ENCODE measurements around the gene NHEJ1.

NHEJ1 gene

DNA sequence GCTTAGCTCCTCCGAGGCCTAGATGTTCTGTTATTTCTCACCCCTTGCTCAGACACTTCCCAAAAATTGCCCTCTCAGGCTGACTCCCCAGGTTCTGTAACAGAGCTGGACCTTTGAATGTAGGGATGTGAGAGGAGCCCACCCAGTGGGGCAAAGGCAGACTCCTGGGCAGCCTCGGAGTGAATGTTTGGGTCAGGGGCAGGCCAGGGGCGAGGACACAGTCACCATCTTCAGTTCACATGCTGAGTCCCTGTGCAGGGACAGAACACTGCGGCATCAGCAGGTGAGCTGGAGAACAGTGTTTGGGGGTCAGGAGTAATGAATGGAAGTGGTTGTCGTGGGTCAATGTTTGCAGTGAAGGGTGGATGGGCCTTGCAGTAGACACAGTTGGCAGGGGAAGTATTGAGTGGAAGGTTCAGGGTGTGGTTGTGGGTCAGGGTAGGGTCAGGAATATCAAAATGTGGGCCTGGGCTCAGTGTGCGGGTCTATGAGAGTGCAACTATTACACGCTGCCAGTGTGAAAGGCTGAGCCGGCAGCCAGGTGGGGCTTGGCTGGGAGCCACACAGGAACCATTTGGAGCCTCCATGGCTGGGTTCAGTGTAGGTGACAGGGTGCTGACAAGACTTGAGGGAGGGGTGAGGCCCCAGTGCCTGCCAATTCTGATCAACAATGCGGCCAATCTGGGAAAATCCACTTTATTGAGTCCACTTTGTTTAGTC, 104.3 kb downstream of the NHEJ1 start:
- DNase-seq: no peak

DNA sequence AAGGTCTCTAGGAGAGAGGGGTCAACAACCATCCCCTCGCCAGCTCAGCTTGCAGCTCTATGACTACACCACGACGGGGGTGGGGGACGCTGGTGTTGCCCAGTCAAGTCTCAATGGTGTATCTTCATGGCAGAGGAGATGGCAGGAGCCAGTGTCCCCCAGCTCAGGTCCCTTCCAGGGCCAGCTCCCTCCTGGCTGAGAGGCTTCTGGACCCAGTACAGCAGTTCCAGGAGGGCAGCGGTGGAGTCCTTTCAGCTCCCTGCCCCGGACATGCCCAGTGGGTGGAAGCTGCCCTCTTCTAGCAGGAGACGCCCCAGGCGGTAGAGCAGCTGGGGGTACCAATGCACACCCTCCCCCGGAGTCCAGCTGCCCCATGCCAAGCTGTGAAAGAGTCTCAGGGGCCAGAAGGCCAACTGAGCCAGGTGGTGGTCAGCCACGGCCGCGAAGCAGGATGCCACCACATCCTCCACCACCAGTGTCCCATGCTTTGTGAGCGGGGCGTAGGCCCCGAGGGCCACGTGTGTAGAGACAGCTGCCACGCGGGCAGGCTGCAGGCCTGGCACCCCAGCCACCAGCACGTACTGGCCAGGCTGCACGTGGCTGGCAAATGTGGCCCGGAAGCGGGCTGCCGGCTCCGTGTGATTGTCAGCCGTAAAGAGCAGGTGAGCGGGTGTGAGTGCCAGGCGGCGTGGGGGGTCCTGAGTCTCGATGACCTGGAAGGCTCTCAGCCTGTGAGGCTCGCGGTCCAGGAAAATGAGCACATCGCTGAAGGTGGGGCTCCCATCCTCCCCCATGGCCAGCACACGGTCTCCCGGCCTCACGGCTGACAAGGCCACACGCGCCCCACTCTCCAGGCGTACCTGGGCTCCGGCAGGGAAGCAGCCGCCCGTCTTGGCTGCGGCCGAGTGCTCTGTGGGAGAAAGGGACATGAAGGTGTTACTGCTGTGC, 105.4 kb downstream of the NHEJ1 start:
- no peak for DNase-seq

DNA sequence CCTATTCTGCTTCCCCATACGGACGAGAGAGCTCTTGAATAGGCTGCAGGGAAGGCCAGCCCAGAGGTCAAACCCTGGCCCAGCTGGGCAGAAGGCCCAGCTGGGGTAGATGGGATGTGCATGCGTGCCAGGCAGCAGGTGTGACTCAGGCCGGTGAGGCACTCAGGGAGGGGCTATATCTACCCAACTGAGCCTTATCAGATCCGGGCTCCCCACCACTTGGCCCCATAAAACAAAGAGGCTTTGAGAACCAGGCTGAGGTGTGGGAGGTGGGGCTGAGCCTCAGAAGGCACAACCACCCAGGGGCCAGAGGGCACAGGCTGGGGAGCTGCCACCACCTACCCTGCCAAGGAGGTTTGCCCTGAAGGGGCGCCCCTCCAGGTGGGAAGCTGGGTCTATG, 111.3 kb downstream of the NHEJ1 start:
- no peak for DNase-seq

DNA sequence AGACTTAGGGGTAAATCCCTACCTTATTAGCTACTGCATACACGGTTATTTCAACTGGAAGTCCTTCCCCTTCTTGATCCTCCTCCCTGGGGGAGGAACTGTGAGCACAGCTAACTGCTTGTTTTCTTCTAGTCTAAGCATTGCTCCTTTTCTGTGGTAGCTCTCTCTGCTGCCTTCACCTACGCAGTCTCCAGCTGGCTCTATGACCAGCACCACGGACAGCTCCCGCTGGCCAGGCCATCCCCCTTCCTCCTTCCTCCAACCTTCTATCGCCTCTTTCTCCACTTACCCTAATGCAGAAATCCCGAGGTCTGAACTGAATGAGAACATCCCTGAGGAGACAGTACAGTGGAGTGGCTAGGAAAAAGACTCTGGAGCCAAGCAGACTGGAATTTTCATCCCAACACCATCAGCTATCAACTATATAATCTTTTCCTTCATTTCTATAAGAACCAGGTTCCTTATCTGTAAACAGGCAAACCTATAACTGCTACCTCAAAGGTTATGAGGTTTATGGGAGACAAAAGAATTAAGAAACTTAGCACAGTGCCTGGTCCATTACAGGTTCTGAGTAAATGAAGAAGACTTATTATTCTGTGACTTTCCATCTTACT, 114.6 kb downstream of the NHEJ1 start:
- DNase-seq: no peak

DNA sequence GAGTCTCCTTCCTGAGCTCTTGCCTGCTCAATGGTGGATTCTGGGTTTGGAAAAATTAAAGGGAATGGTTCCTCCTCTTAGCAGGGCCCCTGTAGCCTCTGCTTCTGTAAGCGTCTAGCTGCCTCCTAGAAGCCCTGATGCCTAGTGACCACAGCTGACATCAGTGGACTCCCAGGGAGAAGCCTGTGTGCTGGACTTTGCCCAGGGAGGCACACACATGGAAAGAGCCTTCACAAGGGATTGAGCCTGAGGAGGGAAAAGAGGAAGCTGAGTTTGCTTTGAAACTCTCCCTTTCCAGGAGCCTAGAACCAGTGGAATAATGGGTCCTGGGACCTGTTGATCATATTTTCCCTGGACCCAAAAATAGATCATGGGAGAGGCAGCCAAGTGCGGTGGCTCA, 117.9 kb downstream of the NHEJ1 start:
- DNase-seq: no peak

DNA sequence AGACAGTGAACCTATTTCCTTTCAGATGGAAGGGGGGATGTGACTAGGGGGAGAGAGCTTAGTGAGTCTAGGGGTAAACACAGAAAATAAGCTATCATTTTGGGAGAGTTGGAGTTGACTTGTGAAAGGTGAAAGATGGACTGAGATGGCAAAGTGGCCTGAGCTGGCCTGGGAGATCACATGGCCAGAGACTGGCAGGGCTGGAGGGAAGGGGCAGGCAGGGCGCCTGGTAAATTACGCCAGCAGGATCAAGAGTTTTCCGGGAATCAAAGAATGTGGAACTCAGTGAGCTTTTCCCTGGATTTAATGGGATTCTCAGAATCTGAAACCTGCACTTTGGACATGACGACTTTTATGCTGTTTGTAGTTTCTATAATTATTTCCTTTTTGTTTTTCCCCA, 118.5 kb downstream of the NHEJ1 start:
- DNase-seq: no peak

DNA sequence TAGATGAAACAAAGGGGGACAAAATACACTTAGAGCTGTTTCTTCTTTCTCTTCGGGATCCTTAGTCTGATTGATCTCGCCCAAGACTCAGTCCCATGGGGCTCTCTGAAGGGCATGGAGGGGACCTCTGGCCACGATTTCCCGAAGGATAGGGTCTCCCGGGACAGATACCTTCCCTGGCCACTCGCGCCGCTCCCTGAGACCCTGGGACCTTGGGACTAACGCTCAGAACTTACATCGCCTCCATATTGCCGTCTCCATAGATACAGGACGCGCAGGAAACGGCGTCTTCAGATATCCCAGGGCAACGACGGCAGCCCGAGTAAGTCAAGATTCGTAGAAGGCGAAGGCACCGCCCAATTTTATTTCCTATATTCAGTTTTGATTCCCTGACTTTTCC, 119.4 kb downstream of the NHEJ1 start, which contains the start of gene CFAP65:
Gene CFAP65 (minus strand): TSS at position 265 of the 400 bp plus-strand sequence. CDS start 2,468 bp downstream, outside the sequence.
- peak; percentile 3 for DNase-seq

DNA sequence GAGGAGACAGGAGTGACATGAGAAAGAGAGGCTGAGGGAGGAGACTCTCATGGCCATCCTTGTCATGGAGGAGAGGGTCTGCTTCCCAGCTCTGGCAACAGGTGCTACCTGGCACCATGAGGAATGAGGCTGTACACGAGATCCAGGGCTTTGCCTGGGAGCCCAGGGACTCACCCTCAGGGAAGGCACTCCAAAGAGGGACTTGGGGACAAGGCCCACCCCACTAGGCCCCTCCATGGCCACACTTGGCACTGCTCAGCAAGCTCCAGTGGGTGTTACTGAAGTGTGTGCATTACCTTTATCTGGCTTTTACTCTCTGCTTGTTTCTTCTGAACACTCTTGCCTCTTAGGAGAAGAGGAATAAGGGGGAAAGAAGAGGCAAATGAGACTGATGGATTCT, 122.0 kb downstream of the NHEJ1 start:
- DNase-seq: no peak

DNA sequence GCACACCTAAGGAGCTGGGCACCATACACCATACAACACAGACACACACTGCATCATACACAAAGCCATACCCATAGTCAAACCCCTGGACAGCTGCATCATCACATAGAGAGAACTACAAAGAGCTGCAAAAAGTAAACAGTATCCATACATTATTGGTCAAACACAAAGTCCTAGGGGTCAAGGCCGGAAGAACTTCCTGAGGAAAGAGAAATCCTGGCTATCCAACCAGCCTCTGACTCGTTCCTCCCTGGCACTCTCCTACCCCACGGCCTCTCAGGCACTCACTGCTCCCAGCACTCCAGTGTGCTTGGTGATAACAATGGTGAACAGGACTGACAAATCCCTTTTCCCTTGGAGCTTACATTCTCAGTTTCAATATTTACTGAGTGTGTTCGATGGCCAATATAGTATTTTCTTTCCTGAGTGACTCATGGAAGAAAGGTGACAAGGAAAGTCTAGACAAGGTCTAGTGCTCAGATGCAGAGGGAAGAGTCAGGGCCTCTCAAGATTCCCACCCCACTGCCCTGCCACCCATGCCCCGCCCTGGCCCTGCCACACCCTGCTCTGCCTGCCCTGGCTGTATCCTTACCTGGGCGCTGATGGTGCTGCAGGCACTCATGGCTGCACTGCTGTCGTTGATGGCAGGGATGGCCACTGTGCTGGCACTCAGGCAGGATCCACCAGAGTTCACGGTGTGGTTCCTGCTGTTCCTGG, 122.7 kb downstream of the NHEJ1 start:
- no peak for DNase-seq

DNA sequence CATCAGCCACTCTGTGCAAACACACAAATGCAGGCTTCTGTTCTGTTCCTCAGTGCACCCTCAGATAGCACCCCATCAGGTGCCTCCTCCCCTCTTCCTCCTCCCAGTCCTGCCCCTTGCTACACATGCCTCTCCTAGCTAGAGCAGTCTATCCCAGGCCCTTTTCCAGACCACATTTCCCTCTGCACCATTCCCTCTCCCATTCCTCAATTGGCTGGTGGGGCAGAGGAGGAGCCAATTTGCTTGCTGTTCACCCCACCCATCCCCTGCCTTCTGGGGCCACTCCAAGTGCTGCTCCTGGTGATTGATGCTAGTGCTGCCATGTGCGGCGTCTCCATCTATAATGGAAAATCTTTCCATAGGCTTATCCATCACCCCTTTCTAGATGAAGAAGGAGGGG, 124.7 kb downstream of the NHEJ1 start:
- no peak for DNase-seq

DNA sequence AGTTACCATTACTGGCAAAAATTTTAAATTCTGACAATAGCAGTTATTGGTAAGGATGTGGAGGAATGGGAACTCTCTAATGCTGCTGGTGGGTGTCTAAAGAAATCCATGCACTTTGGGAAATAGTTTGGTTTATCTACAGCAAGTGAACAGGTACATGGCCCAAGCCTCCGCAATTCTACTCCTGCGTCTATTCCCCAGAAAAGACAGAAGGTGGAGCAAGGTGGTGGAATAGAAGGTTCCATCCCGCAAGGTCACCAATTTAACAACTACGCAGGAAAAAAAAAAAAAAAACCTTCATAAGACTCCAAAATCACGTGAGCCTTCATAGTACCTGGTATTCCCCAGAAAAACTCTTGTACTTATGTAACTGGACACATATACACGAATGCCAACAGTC, 125.8 kb downstream of the NHEJ1 start:
- no peak for DNase-seq

DNA sequence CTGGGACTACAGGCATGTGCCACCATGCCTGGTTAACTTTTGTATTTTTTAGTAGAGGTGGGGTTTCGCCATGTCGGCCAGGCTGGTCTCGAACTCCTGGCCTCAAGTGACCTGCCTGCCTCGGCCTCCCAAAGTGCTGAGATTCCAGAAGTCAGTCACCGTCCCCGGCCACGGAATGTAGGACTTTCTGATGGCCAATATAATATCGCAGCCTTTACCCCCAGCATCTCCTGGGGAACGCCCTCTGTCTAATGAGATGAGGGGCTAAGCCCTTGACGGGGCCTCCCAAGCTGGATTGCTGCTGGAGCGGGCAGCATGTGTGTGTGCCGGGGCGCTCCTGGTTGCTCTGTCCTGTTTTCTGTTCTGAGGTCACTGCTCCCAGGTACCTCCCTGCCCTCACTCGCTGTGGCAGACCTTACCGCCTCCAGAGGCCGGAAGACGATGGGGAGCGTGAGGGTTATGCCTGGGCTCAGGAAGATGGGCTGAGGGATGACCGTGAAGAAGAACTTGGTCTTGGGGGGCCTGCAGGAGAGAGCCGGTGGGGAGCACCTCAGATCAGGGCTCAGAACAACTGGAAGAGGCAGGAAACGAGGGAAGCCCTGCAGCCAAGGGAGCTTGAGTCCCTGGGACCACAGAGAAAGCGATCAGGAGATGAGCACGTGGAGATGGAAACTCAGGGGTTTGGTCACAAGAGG, 128.4 kb downstream of the NHEJ1 start:
- no peak for DNase-seq

DNA sequence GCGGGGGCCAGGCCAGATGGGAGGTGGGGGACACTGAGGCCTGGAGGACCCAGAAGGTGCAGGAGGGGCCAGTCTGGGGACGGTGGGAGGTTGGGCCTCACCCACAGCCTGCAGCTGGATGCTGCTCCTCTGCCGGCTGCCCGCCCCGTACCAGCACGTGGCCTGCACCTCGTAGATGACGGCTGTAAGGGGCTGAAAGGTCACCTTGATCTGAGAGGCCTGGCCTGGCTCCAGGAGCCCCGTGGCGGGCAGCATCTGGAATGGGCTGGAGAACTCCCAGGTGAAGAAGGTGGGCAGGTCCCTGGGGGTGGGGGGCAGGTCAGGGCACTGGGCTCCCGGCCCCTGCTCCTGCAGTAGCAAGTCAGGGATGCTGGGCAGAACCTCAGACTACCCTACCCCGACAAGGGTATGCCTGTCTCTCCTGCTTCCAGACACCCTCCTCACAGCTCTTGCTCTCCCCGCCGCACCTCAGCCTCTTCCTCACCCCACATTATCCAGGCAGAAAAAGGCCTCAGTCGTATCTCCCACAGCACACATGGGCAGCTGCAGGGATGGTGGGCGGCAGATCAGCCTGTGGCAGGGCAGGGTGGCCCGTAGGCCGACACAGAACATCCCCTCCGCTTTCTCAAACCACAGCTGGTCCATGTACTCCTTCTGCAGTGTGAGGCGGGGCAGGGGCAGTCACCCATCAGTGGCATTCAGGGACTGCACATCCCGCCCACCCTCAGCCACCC, 129.4 kb downstream of the NHEJ1 start:
- no peak for DNase-seq

DNA sequence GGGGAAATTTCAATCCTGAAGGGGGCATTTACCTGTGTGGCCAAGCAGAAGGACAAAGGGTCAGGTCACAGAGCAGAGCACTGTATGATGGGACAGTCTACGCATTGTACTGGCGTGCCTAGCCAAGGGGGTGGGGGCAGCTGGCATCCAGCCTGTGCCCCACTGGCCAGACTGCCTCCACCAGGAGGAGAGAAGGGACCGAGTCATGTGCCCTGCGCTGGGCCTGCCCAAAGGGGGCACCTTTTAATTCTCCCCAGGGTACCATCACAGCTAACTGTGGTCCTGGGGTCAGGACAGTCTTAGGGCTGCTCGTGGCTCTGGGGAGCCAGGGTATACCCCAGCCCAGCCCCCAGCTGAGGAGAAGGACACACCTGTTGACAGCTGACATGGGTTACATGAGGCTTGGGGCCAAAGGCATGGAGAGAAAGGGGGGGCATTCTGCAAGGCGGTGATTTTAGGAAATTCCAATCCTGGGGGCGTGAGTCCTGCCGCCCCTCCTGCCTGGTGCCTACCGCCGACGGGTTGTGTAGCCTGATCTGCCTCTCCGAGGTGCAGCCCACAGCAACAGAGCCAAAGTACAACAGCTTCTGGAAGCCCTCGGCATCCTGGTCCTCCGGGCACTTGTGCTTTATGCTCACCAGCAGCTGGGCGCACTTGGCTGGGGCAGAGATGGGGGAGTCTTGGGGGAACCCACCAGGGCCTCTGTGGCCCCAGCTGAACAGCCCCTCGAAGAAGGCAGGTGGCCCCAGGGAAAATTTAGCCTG, 130.3 kb downstream of the NHEJ1 start:
- DNase-seq: no peak

DNA sequence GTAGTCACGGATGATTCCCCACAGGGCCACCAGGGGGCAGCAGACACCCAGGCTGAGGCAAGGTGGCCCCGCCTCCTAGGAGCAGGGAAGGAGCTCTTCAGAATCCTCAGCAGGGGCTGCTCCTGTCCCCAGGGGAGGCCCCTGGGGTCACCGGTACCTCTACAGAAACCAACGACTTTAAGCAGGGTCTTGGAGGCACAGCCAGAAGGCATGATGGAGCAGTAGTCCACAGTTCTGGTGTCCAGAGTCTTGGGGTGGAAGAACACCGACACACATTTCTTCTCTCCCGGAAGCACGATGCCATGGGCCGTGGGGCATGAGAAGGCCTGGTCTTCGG, 130.8 kb downstream of the NHEJ1 start:
- peak; percentile 7 for DNase-seq

DNA sequence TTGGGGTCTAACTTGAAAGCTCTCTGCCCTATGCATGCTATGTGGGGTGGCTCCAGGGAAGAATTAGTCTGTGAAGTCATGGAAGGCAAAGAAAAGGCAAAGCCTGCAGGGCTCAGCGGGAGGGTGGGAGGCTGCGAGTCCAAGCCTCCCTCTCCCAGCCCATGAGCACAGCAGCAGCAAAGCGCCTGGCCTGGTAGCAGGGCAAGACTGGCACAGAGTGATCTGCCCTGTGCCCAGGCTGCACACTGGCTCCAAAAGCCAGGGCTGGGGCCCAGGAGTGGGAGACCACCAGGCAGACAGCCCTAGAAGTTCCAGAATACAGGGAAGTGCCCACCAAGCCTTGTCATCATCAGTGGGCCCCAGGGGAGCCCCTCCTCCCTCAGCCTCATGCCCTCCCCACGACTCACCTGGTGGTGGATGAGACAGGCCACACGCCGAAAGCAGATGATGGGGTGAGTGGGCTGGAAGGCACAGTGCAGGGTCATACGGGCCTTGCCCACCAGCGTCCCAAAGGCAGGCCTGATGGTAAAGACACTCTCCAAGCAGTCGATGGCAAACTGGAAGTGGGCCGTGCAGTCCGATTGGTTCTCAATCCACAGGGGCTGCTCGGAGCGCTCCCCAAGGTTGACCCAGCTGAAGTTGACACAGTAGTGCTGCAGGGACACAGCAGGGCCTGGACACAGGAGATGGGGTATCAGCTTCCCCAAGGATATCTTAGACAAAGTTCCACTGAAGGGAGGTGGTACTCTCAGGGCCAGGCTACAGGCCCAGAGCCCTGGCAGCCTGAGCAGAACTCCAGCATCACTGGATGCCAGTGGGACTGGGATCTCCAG, 131.4 kb downstream of the NHEJ1 start:
- DNase-seq: no peak

DNA sequence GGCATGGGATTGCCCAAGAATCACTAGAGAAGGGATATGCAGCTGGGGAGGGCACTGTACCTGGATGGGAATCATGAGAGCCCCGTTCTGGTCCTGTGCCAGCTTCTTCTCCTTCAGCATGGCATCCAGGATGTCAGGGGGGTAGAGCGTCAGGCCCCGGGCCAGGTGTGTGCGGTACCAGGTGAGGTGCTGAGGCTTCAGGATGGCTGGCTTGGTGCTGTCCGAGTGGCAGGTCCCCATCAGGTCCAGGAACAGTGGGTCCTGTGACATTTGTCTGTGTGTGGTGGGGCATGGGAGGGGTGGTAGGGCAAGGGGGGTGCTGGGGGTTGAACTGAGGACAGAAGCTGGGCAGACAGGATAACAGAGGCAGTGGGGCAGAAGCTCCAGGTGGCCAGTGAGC, 132.5 kb downstream of the NHEJ1 start:
- DNase-seq: no peak

DNA sequence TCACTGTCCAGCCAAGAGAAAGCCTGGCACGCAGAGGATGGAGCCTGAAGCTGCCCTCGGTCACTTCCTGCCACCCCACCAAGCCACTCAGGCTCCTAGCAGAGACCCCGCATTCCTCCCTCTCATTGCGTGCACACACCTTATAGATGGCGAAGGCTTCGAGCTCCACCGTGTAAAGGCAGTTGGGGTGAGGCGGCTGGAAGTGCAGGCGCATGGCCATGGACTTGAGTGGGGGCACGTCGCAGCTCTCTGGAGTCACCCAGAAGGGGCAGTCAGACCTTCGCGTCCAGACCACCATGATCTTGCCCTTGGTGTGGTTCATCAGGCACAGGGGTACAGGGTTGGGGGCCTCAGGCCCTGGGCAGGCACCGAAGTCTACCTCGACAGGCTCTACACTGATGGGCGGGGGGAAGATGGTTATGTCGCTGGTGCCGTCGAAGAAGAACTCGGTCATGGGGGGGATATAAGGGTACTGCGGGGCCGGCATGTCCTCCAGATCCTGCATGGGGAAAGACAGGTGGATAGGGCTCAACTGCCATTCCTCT, 133.0 kb downstream of the NHEJ1 start:
- no peak for DNase-seq

DNA sequence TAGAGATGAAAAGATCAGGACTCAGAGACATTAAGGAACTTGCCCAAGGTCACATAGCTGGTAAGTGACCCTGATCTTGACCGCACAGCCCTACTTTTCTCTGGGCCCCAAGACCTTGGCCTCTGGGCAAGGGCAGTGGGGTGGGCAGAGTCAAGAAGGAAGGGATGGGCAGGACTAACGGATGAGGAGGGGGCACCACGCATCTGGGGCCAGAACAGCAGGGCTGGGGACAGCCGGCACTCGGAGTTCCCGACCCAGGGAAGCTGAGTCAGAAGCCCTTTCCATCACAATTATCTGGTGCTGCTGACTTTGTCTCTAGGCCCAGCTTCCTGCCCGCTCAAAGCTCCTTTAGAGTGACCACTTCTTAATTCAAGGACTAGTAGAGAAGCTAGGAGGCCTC, 133.7 kb downstream of the NHEJ1 start:
- DNase-seq: no peak

Measured in NCI-H446 treated with DMSO at 0.1 percent for 48 hours (cell line).